Endothelial cell of umbilical vein (primary cell): Measurements from ENCODE around the gene CEP162. TPM values are rescaled to one million over a fixed set of nuclear protein-coding genes. Genes with fewer than 3 reads are reported as not detected.

Source experiments
- BruUV-seq: library from RNA; stranded (reverse); fragments of 400-500 nt; replicated peaks from 2 replicates; lab custom pipeline; 2021; lab: Mats Ljungman, UMichigan
- CTCF ChIA-PET: fragments of 300-600, 350-600 bp; sonication (Branson Sonifier 250); formaldehyde crosslinking; loops from one replicate; lab custom pipeline; 2021; ENCODE audit warnings: antibody characterized with exemption, inconsistent platforms; lab: Charles Lee
- POLR2A ChIA-PET: fragments of 300-600, 350-600 bp; sonication (Branson Sonifier 250); formaldehyde crosslinking; loops from one replicate; lab custom pipeline; 2021; ENCODE audit warnings: antibody characterized with exemption, inconsistent platforms; lab: Charles Lee
- DNase-seq: peaks from one replicate; pipeline ENCODE4 v3.0.0-alpha.2; 2011; ENCODE audit warnings: low read depth, low spot score
- FAIRE-seq: peaks from 2 replicates; lab custom pipeline; 2011; peaks lifted over from hg19 to GRCh38; lab: Jason Lieb, UNC
- H2AFZ ChIP-seq: 2 replicates; pipeline ENCODE4 v1.6.0; 2012; ENCODE audit warnings: low read depth, low read length, control low read depth, inconsistent platforms
- H3K27ac ChIP-seq: 2 replicates; pipeline ENCODE4 v1.5.1; 2011; ENCODE audit warnings: low read depth, mild to moderate bottlenecking, control low read depth, low read length, moderate library complexity; ENCODE audit not compliant: insufficient read depth
- H3K27me3 ChIP-seq, 2 experiments: 2 replicates each; pipeline versions ENCODE4 v1.6.0 to v1.6.1; 2011; ENCODE audit warnings: low read length in 2 of 2, mixed read lengths in 1 of 2; ENCODE audit not compliant: control insufficient read depth in 2 of 2, insufficient read depth in 2 of 2
- H3K36me3 ChIP-seq, 2 experiments: 2 replicates in 1 of 2; 3 replicates in 1 of 2; pipeline ENCODE4 v1.5.1; 2011; ENCODE audit warnings: low read length in 2 of 2, mild to moderate bottlenecking in 1 of 2, moderate library complexity in 1 of 2; ENCODE audit not compliant: control insufficient read depth in 2 of 2, insufficient read depth in 2 of 2; ENCODE audit errors: extremely low read depth in 1 of 2
- H3K4me1 ChIP-seq: 3 replicates; pipeline ENCODE4 v1.5.1; 2011; ENCODE audit warnings: mild to moderate bottlenecking, low read length; ENCODE audit not compliant: control insufficient read depth, insufficient read depth; ENCODE audit errors: extremely low read depth
- H3K4me2 ChIP-seq: 2 replicates; pipeline ENCODE4 v1.6.1; 2011; ENCODE audit warnings: low read length, control low read depth, mixed read lengths; ENCODE audit not compliant: insufficient read depth
- H3K4me3 ChIP-seq, 3 experiments: fragments of 200-600 bp in 1 of 3; sonication (generic), shearing (Covaris generic) in 1 of 3; replicated peaks in 1 of 3; 2 replicates each; pipeline ENCODE4 v1.5.1; 2011 to 2016; ENCODE audit warnings: control low read depth in 3 of 3, low read length in 3 of 3, mild to moderate bottlenecking in 2 of 3, inconsistent platforms in 1 of 3, low read depth in 1 of 3, moderate library complexity in 1 of 3; ENCODE audit not compliant: insufficient read depth in 1 of 3
- H3K79me2 ChIP-seq: 2 replicates; pipeline ENCODE4 v1.6.0; 2012; ENCODE audit warnings: low read length, inconsistent platforms; ENCODE audit not compliant: control insufficient read depth, insufficient read depth
- H3K9ac ChIP-seq: replicated peaks from 2 replicates; pipeline ENCODE3; 2011; ENCODE audit warnings: low read length, control low read depth; ENCODE audit not compliant: insufficient read depth; ENCODE audit errors: extremely low read depth
- H3K9me1 ChIP-seq: replicated peaks from 3 replicates; pipeline ENCODE4 v1.6.0; 2011; ENCODE audit warnings: mild to moderate bottlenecking, low read length; ENCODE audit not compliant: control insufficient read depth, insufficient read depth; ENCODE audit errors: extremely low read depth
- H3K9me3 ChIP-seq: replicated peaks from 2 replicates; pipeline ENCODE4 v1.5.1; 2012; ENCODE audit warnings: low read length, inconsistent platforms; ENCODE audit not compliant: control insufficient read depth, insufficient read depth
- H4K20me1 ChIP-seq: replicated peaks from 2 replicates; pipeline ENCODE3; 2011; ENCODE audit warnings: mild to moderate bottlenecking, low read length; ENCODE audit not compliant: control insufficient read depth, insufficient read depth; ENCODE audit errors: extremely low read depth
- CTCF ChIP-seq, 2 donors: IDR thresholded peaks; 1 replicate in 1 of 2; 2 replicates in 1 of 2; pipeline ENCODE4 v1.5.1; 2011; ENCODE audit warnings: low read length in 2 of 2, mild to moderate bottlenecking in 2 of 2, moderate library complexity in 2 of 2, control low read depth in 1 of 2, inconsistent platforms in 1 of 2, low read depth in 1 of 2; ENCODE audit not compliant: insufficient read depth in 1 of 2; ENCODE audit errors: extremely low read depth in 1 of 2
- EZH2 ChIP-seq: IDR thresholded peaks from 2 replicates; pipeline ENCODE4 v1.6.1; 2012; ENCODE audit warnings: borderline replicate concordance, low read depth, mild to moderate bottlenecking, moderate library complexity, low read length, inconsistent platforms; ENCODE audit not compliant: severe bottlenecking
- FOS ChIP-seq: IDR thresholded peaks from 2 replicates; pipeline ENCODE4 v1.6.1; 2011; ENCODE audit warnings: mild to moderate bottlenecking, low read length, moderate library complexity, borderline replicate concordance; ENCODE audit not compliant: insufficient read depth
- GATA2 ChIP-seq: IDR thresholded peaks from 2 replicates; pipeline ENCODE4 v1.7.0; 2011; ENCODE audit warnings: low read depth, mild to moderate bottlenecking, moderate library complexity, mixed read lengths, low read length; ENCODE audit not compliant: insufficient read length, insufficient read depth
- JUN ChIP-seq: IDR thresholded peaks from 2 replicates; pipeline ENCODE4 v1.6.1; 2011; ENCODE audit warnings: borderline replicate concordance, low read depth; ENCODE audit not compliant: insufficient read length, insufficient read depth
- MYC ChIP-seq: IDR thresholded peaks from one replicate; pipeline ENCODE4 v1.6.1; 2011; ENCODE audit warnings: mild to moderate bottlenecking, low read depth, low read length
- POLR2A ChIP-seq: IDR thresholded peaks from 2 replicates; pipeline ENCODE4 v1.6.1; 2012; ENCODE audit warnings: low read depth, mild to moderate bottlenecking, control low read depth, low read length
- POLR2AphosphoS5 ChIP-seq: IDR thresholded peaks from 2 replicates; pipeline ENCODE4 v1.6.1; 2012; ENCODE audit warnings: low read depth, mild to moderate bottlenecking, control low read depth, low read length, moderate library complexity; ENCODE audit not compliant: insufficient read depth
- dilution Hi-C: fragments of 300-500 bp; cut with MboI; formaldehyde crosslinking; loops from one replicate; pipeline ENCODE4 v1.15.0; 2019; ENCODE audit warnings: low sequenced_read_pairs; ENCODE audit not compliant: extremely low pct_ligation_motif_present
- intact Hi-C: fragments of 100-400 bp; cut with micrococcal nuclease; formaldehyde crosslinking; loops from one replicate; pipeline ENCODE4 v1.10.0; 2022
- polyA plus RNA-seq, 4 experiments: library from polyadenylated mRNA; depleted of rRNA in 3 of 4; stranded (reverse) in 3 of 4; unstranded in 1 of 4; fragments of >200 nt; gene quantifications; 2 replicates each; pipeline versions ENCODE4 v1.2.1 to v1.2.3, GENCODE V29; 2011 to 2012; ENCODE audit warnings: missing spikeins in 1 of 4
- total RNA-seq: library from RNA; stranded (reverse); gene quantifications from 2 replicates; pipeline ENCODE4 v1.2.3, GENCODE V29; 2021
- TF ChIP-seq, protein P1 (sequence below): IDR thresholded peaks from 2 replicates; pipeline ENCODE4 v1.6.1; 2011; ENCODE audit not compliant: insufficient read depth, insufficient read length

The CEP162 gene
- total and polyA plus RNA-seq, 2 donors (not counting 3 experiments of a cell fraction or from before 2014, with no cell fraction given): 0.79 to 10.8 TPM

GRCh38 chr6:84258268-84258667 is 30.8 kb upstream of the CEP162 start:
- Histone ChIP-seq H3K4me1 (no peaks in the 10 kb centered on the region), H2AFZ (no peak overlapping the region), H3K36me3 (no peaks in the 10 kb centered on the region), H3K79me2 (no peaks in the 10 kb centered on the region), H3K27me3 (peaks cover 8 to 14% of the 10 kb centered on the region in 2 experiments), H3K9me1 (no peaks in the 10 kb centered on the region), H3K9ac (no peak overlapping the region), H3K4me2 (no peak overlapping the region), H3K4me3 (no peak overlapping the region), H4K20me1 (no peaks in the 10 kb centered on the region), H3K9me3 (no peaks in the 10 kb centered on the region), H3K27ac (no peak overlapping the region)
- dilution Hi-C loops: no loop called here
- DNase-seq (no peak), FAIRE-seq (no peak)
- no TSS peak for BruUV-seq
- TF ChIP-seq GATA2: no peak
- ChIA-PET POLR2A (no interaction called here), CTCF (no interaction called here)
- intact Hi-C loops: no loop called here

GRCh38 chr6:84255641-84256040 is 28.2 kb upstream of the CEP162 start:
- Histone ChIP-seq H3K9ac (no peak overlapping the region), H3K9me3 (no peaks in the 10 kb centered on the region), H2AFZ (no peak overlapping the region), H3K4me3 (no peak overlapping the region), H3K27me3 (peaks cover 8 to 15% of the 10 kb centered on the region in 2 experiments), H3K9me1 (no peaks in the 10 kb centered on the region), H3K36me3 (no peaks in the 10 kb centered on the region), H3K27ac (no peak overlapping the region), H3K4me1 (no peaks in the 10 kb centered on the region), H3K4me2 (no peak overlapping the region), H4K20me1 (no peaks in the 10 kb centered on the region), H3K79me2 (no peaks in the 10 kb centered on the region)
- ChIA-PET POLR2A (no interaction called here), CTCF (no interaction called here)
- BruUV-seq: no TSS peak
- intact Hi-C loops (no loop called here), dilution Hi-C loops (no loop called here)
- TF ChIP-seq FOS (no peak), JUN (no peak), CTCF (IDR thresholded peaks at IDR 0.05; ENCODE audit: extremely low read depth in 1 of 2, insufficient read depth in 1 of 2, low read depth in 1 of 2, low read length in 2 of 2) (no peak), MYC (no peak), POLR2A (no peak), EZH2 (no peak), GATA2 (no peak), POLR2AphosphoS5 (no peak)
- TF ChIP-seq, protein P1, sequence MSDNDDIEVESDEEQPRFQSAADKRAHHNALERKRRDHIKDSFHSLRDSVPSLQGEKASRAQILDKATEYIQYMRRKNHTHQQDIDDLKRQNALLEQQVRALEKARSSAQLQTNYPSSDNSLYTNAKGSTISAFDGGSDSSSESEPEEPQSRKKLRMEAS: no peak
- FAIRE-seq: no peak
- DNase-seq: no peak
